ENCODE results near the gene PIAS4.

The PIAS4 gene

DNA sequence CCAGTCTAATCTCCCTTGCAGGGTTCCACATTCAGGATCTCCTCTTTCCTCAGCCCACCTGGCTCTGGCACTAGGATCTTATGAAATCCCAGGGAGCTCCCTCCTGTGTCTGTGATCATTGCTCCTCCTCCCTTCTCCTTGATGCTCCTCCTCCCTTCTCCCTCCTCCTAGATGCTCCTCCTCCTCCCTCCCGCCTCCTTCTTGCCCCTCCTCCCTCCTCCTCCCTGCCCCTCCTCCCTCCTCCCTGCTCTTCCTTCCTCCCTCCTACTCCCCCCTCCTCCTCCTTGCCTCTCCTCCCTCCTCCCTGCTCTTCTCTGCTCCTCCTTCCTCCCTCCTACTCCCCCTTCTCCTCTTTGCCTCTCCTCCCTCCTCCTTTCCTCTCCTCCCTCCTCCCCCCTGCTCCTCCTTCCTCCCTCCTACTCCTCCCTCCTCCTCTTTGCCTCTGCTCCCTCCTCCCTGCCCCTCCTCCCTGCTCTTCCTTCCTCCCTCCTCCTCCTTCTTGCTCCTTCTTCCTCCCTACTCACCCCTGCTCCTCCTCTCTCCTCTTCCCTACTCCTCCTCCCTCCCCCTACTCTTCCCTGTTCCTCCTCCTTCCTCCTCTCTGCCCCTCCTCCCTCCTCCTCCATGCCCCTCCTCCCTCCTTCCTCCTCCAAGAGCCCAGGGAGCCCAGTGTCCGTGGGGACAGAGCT is 74.0 kb downstream of the PIAS4 start:
- no peak overlapping the region for H3K4me3 ChIP-seq (ENCODE audit: low read depth in 1 of 2, low read length in 2 of 2)
- no peak overlapping the region; the same call in 1 of the 2 replicates for H3K27ac ChIP-seq (ENCODE audit: low read length)
- no peaks in the 10 kb centered on the region for H3K79me2 ChIP-seq (ENCODE audit: insufficient read depth, low read length)
- no peak overlapping the region for H3K4me2 ChIP-seq (ENCODE audit: insufficient read depth, low read length)
- H3K27me3 ChIP-seq (ENCODE audit: insufficient read depth, low read length, poor library complexity) = no peaks in the 10 kb centered on the region
- H3K9ac ChIP-seq (ENCODE audit: low read depth, low read length) = no peak overlapping the region
- TF ChIP-seq, protein P1, sequence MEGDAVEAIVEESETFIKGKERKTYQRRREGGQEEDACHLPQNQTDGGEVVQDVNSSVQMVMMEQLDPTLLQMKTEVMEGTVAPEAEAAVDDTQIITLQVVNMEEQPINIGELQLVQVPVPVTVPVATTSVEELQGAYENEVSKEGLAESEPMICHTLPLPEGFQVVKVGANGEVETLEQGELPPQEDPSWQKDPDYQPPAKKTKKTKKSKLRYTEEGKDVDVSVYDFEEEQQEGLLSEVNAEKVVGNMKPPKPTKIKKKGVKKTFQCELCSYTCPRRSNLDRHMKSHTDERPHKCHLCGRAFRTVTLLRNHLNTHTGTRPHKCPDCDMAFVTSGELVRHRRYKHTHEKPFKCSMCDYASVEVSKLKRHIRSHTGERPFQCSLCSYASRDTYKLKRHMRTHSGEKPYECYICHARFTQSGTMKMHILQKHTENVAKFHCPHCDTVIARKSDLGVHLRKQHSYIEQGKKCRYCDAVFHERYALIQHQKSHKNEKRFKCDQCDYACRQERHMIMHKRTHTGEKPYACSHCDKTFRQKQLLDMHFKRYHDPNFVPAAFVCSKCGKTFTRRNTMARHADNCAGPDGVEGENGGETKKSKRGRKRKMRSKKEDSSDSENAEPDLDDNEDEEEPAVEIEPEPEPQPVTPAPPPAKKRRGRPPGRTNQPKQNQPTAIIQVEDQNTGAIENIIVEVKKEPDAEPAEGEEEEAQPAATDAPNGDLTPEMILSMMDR (IDR thresholded peaks at IDR 0.05; ENCODE audit: borderline replicate concordance, extremely low read depth, low read length, poor library complexity, severe bottlenecking) = no peak
- no peak for TF ChIP-seq EZH2 (IDR thresholded peaks at IDR 0.05; ENCODE audit: borderline replicate concordance, low read depth, low read length, severe bottlenecking)
- H3K4me1 ChIP-seq (ENCODE audit: insufficient read depth, low read length) = peaks cover 20% of the 10 kb centered on the region
- no peak for DNase-seq
- no peak overlapping the region for H2AFZ ChIP-seq (ENCODE audit: low read depth, low read length)
- no peaks in the 10 kb centered on the region for H3K36me3 ChIP-seq (ENCODE audit: insufficient read depth, low read length)
- H4K20me1 ChIP-seq (ENCODE audit: insufficient read depth, low read length) = no peaks in the 10 kb centered on the region
- no peak for ATAC-seq (ENCODE audit: insufficient read depth, low read depth)
- H3K9me3 ChIP-seq (ENCODE audit: insufficient read depth, low read length, severe bottlenecking) = no peaks in the 10 kb centered on the region

DNA sequence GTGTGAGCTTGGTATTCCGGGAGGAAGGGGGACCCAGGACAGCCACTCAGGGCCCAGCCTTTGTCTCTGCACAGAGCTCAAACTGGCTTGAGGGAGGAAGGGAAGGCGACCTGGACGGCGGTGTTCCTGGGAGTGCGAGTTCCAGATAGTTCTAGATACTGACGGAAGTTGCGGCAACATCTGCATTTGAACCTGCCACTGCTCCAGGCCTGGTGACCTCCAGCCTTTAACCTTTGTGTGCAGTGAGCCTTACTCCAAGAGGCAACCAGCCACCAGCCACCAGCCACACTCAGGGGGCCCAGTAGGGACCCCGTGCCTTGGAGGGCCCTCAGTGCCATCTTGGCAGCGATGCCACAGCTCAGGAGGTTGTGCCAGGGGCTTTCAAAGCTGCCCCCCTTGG is 74.6 kb downstream of the PIAS4 start:
- ATAC-seq (ENCODE audit: insufficient read depth, low read depth) (0 out of 3 replicates have a peak, but pooled peaks have one; percentile 13), DNase-seq (no peak)
- Histone ChIP-seq H3K27me3 (ENCODE audit: insufficient read depth, low read length, poor library complexity) (no peaks in the 10 kb centered on the region), H3K27ac (ENCODE audit: low read length) (no peak overlapping the region; the same call in 1 of the 2 replicates), H3K4me1 (ENCODE audit: insufficient read depth, low read length) (peaks cover 17% of the 10 kb centered on the region), H3K9ac (ENCODE audit: low read depth, low read length) (no peak overlapping the region), H3K79me2 (ENCODE audit: insufficient read depth, low read length) (no peaks in the 10 kb centered on the region), H3K4me3 (ENCODE audit: low read depth in 1 of 2, low read length in 2 of 2) (no peak overlapping the region), H3K4me2 (ENCODE audit: insufficient read depth, low read length) (no peak overlapping the region), H2AFZ (ENCODE audit: low read depth, low read length) (no peak overlapping the region), H4K20me1 (ENCODE audit: insufficient read depth, low read length) (no peaks in the 10 kb centered on the region), H3K36me3 (ENCODE audit: insufficient read depth, low read length) (no peaks in the 10 kb centered on the region), H3K9me3 (ENCODE audit: insufficient read depth, low read length, severe bottlenecking) (no peaks in the 10 kb centered on the region)
- TF ChIP-seq, protein P1 (IDR thresholded peaks at IDR 0.05; ENCODE audit: borderline replicate concordance, extremely low read depth, low read length, poor library complexity, severe bottlenecking) = no peak

DNA sequence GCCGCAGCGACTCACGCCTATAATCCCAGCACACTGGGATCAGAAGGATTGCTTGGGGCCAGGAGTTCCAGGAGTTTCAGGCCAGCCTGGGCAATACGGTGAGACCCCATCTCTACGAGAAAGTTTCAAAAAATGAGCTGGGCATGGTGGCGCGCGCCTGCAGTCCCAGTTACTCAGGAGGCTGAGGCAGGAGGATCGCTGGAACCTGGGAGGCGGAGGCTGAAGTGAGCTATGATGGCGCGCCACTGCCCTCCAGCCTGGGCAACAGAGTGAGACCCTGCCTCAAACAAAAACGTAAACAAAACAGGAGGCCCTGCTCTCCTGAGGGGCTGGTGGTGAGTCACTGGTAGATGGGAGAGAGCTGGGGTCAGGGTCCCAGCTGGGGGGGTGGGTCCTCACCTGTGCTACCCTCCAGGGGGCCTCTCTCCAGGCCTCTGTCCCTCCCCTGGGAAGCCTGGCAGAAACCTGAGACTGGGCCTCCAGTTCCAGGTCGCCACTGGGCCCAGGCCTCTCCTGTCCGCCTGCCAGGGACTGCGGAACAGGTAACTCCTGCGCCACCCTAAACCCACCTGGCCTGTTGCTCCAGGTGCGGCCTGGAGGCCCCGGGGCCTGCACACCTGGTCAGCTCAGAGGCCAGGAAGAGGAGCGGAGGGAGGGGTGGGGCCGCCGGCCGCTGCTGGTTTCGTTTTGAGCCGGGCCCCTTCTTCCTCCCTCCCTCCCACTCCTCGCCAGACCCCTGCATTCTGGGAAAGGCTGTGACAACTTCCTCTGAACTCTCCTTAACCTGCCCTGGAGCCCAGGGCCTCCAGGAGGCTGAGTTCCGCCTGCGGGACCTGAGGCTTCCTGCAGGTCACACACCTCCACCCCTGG is 76.4 kb downstream of the PIAS4 start:
- H3K4me3 ChIP-seq (ENCODE audit: low read depth in 1 of 2, low read length in 2 of 2) = no peak overlapping the region

More for the DNA sequence above, 76.4 kb downstream of the PIAS4 start:
- ATAC-seq (ENCODE audit: insufficient read depth, low read depth) = no peak
- no peak for TF ChIP-seq EZH2 (IDR thresholded peaks at IDR 0.05; ENCODE audit: borderline replicate concordance, low read depth, low read length, severe bottlenecking)
- TF ChIP-seq, protein P1 (IDR thresholded peaks at IDR 0.05; ENCODE audit: borderline replicate concordance, extremely low read depth, low read length, poor library complexity, severe bottlenecking) = no peak
- H3K36me3 ChIP-seq (ENCODE audit: insufficient read depth, low read length) = no peaks in the 10 kb centered on the region
- H4K20me1 ChIP-seq (ENCODE audit: insufficient read depth, low read length) = peaks cover 5% of the 10 kb centered on the region; the same call in 1 of the 2 replicates
- DNase-seq = peak; percentile 40
- no peak overlapping the region for H3K27ac ChIP-seq (ENCODE audit: low read length)
- H3K9me3 ChIP-seq (ENCODE audit: insufficient read depth, low read length, severe bottlenecking) = no peaks in the 10 kb centered on the region
- H3K4me1 ChIP-seq (ENCODE audit: insufficient read depth, low read length) = peaks cover 25% of the 10 kb centered on the region
- H3K4me2 ChIP-seq (ENCODE audit: insufficient read depth, low read length) = no peak overlapping the region
- H3K9ac ChIP-seq (ENCODE audit: low read depth, low read length) = no peak overlapping the region
- no peak overlapping the region for H2AFZ ChIP-seq (ENCODE audit: low read depth, low read length)
- H3K79me2 ChIP-seq (ENCODE audit: insufficient read depth, low read length) = no peaks in the 10 kb centered on the region
- no peaks in the 10 kb centered on the region for H3K27me3 ChIP-seq (ENCODE audit: insufficient read depth, low read length, poor library complexity)
